Embryonic facial prominence (tissue), 1 donor: Measurements from ENCODE around the gene OR2K2.
"Not testable (repeated sequence)": the region's sequence is repeated elsewhere in the genome, so short reads cannot be mapped to it uniquely, and the experiment has no call there.

ENCODE experiments used
- DNase-seq: peaks from one replicate; pipeline ENCODE4 v3.0.0-alpha.2; 2016; ENCODE audit errors: extremely low spot score

Gene OR2K2

DNA sequence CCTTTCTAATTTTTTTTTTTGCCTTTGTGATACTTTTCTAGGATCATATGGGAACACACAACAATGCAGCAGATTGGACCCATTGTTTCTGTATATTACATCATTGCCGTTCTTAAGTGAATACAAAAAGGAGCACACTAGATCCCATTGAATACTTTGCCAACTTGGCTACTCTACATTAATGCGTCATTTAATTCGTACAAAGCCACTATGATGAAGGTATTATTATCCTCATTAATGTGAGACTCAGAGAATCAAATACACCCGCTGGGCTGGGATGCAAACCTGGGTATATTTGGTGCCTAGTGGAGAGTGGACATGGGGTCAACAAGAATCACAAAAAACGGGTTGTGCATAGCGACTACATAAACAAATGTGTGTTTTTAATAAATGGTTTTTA lies 31.9 kb downstream of the OR2K2 start:
- no peak for DNase-seq

DNA sequence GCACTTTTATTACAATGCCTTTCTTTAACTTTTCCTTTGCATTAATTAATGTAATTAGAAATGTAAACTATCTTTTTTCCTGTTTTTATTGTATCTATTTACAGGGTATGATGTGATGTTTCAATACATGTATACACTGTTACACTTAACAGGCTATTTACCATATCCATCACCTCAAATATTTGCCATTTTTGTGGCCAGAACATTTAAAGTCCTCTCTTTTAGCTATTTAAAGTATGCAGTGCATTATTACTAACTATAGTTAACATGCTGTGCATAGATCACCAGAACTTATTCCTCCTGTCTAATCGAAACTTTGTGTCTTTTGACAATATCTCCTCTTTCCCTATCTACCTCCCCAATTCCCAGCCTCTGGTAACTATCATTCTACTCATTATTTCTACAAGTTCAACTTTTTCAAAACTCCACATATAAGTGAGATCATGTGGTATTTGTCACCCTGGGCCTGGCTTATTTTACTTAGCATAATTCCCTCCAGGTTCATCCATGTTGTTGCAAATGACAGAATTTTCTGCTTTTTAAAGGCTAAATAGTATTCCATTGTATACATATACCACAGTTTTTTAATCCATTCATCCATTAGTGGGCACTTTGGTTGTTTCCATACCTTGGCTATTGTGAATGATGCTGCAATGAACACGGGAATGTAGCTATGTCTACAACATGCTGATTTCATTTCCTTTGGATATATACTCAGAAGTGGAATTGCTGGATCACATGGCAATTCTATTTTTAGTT lies 32.8 kb downstream of the OR2K2 start:
- no peak for DNase-seq

DNA sequence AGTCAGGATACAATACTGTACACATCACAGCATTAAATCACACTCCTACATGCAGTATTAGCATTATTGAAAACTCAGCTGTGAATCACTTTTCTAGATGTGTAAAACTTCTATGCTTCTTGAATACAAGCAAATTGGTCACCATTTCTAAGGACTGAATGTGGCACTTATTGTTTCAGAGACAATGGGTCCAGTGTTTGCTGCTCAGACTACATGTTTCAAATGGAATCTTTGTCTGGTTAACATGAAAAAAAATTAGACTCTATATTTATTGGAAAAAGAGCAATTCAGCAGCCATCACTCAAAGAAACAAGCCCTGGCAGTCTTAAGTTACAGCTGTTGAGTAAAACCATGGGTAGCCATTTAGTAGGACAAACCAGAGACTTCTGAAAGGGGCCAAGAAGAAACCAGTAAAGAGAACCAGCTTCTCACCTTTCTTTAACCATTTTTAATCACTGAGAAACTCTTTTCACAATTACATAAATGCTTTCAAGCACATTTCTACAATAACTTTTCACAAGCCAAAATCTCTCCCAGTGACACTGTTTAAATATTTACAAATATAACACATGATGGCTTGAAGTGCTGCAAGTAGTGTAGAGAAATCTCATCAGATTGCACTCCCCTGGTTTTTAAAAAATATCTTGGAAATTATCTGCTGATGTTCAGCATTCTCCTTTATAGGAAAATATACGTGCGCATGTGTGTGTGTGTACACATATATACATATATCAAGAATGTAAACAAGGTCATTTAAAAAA lies 35.2 kb downstream of the OR2K2 start:
- no peak for DNase-seq

DNA sequence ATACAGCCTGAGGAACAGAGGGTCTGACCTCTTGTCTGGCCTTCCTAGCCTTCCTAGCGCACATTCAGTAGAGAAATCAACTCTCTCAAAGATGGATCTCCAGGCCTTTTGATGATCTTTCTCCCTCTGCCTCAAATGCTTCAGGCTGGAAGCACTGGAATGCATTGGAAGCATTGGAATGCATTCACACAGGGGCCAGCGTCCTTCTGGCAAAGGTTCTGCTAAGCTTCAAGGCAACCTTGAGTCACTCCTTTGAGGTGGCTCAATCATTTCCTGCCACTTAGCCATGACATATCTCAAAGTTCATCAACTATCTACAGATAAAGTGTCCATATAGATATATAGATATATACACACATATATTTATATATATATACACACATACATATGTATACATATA lies 42.9 kb downstream of the OR2K2 start:
- no peak for DNase-seq

DNA sequence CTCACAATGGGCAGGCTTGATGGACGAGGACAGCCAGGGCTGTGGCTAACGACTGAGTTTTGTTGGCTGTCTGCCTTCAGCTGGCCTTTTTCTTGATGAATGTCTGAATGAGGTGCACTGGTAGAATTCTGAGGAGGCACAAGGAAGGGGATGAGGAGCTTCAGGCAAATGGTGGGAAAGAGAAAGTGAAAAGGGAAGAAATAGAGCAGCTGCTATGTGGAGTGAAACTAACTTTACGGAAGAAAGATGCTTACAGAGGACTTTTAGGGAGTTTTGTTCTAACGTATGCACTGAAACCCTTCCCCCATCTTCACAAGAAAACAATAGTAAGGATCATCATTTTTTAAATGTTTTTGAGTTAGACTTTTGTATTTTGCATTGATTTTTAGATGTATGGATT lies 45.3 kb downstream of the OR2K2 start:
- DNase-seq, result no peak

DNA sequence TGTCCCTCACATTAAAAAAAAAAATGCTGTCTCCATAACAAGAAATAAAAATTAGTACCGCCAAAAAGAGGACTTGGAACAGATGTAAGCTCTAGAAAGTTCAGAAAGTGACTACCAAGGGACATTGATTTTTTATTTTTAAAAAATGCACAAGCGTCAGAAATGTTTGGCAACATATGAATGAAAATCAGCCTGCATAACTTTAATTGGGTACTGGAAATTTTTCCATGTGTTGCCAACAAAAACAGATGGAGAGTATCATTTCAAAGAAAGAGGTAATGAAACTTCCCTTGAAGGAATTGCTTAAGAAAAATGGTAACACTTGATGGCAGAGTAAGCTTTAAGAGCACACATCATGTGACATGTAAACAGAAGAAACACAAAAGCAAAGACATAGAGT lies 47.2 kb downstream of the OR2K2 start:
- peak; percentile 36 for DNase-seq

DNA sequence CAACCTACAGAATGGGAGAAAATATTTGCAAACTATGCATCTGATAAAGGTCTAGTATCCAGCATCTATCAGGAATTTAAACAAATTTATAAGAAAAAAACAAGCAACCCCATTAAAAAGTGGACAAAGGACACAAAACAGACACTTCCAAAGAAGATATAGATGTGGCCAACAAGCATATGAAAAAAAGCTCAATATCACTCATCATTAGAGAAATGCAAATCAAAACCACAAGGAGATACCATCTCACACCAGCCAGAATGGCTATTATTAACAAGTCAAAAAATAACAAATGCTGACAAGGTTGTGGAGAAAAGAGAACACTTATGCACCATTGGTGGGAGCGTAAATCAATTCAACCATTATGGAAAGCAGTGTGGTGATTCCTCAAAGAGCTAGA lies 49.2 kb downstream of the OR2K2 start:
- DNase-seq, result not testable (repeated sequence)
